ENCODE results near the gene PABPN1. TPM values are rescaled to one million over a fixed set of nuclear protein-coding genes. Genes with fewer than 3 reads are reported as not detected.

The PABPN1 gene
- total and polyA plus RNA-seq, 9 of the 15 experiments (the other 6 are each of a cell fraction or from before 2014, with no cell fraction given): 32.6 to 388 (median 178) TPM

DNA sequence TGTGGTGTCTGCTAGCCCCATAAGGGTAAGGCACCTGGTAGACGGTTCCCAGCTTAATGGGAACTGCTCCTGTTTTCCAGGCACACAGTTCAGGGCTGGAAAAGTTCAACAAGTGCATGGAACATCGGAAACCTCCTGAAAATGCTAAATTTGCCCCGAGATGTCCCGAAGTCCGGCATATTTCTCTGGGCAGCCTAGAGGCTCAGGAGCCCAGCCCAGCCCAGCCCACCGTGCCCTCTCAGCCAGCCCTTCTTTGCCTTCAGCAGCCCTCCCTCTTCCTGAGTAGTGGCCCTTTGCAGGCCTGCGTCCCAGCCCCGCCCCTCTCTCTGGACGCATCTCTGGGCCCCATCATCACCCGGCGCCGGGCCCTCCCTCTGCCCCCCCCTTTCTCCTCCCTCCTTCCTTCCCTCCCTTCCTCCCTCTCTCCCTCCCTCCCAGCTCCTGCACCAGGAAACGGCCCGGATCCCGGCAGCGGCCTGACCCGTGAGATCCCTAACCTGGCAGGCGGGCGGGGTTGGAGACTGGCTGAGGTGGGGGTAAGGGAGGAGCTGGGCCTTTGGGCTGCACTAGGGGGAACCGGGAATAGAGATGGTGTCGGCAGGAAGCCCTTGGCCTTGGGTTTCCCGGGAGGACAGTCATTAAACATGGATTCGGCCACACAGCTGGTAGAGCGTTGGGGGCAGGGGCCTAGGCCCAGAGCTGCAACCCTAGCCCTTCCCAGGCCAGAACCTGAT lies 14.7 kb upstream of the PABPN1 start, which contains the start of gene BCL2L2 (continued):
- TF ChIP-seq TSHZ1 (CRISPR knock-in tag; IDR thresholded peaks at IDR 0.05) (no peak), ZNF644 (tag; IDR thresholded peaks at IDR 0.05; ENCODE audit: low read depth) (no peak), KAT8 (IDR thresholded peaks at IDR 0.05; ENCODE audit: low read depth) (no peak), ZBTB17 (CRISPR knock-in tag; IDR thresholded peaks at IDR 0.05) (peak; percentile 9), CTBP1 (IDR thresholded peaks at IDR 0.05; ENCODE audit: borderline replicate concordance) (peak; percentile 55), PYGO2 (tag; IDR thresholded peaks at IDR 0.05) (no peak), MITF (IDR thresholded peaks at IDR 0.05) (no peak), SIRT6 (IDR thresholded peaks at IDR 0.05; ENCODE audit: low read depth, low read length) (no peak)
- TF ChIP-seq, protein P1, sequence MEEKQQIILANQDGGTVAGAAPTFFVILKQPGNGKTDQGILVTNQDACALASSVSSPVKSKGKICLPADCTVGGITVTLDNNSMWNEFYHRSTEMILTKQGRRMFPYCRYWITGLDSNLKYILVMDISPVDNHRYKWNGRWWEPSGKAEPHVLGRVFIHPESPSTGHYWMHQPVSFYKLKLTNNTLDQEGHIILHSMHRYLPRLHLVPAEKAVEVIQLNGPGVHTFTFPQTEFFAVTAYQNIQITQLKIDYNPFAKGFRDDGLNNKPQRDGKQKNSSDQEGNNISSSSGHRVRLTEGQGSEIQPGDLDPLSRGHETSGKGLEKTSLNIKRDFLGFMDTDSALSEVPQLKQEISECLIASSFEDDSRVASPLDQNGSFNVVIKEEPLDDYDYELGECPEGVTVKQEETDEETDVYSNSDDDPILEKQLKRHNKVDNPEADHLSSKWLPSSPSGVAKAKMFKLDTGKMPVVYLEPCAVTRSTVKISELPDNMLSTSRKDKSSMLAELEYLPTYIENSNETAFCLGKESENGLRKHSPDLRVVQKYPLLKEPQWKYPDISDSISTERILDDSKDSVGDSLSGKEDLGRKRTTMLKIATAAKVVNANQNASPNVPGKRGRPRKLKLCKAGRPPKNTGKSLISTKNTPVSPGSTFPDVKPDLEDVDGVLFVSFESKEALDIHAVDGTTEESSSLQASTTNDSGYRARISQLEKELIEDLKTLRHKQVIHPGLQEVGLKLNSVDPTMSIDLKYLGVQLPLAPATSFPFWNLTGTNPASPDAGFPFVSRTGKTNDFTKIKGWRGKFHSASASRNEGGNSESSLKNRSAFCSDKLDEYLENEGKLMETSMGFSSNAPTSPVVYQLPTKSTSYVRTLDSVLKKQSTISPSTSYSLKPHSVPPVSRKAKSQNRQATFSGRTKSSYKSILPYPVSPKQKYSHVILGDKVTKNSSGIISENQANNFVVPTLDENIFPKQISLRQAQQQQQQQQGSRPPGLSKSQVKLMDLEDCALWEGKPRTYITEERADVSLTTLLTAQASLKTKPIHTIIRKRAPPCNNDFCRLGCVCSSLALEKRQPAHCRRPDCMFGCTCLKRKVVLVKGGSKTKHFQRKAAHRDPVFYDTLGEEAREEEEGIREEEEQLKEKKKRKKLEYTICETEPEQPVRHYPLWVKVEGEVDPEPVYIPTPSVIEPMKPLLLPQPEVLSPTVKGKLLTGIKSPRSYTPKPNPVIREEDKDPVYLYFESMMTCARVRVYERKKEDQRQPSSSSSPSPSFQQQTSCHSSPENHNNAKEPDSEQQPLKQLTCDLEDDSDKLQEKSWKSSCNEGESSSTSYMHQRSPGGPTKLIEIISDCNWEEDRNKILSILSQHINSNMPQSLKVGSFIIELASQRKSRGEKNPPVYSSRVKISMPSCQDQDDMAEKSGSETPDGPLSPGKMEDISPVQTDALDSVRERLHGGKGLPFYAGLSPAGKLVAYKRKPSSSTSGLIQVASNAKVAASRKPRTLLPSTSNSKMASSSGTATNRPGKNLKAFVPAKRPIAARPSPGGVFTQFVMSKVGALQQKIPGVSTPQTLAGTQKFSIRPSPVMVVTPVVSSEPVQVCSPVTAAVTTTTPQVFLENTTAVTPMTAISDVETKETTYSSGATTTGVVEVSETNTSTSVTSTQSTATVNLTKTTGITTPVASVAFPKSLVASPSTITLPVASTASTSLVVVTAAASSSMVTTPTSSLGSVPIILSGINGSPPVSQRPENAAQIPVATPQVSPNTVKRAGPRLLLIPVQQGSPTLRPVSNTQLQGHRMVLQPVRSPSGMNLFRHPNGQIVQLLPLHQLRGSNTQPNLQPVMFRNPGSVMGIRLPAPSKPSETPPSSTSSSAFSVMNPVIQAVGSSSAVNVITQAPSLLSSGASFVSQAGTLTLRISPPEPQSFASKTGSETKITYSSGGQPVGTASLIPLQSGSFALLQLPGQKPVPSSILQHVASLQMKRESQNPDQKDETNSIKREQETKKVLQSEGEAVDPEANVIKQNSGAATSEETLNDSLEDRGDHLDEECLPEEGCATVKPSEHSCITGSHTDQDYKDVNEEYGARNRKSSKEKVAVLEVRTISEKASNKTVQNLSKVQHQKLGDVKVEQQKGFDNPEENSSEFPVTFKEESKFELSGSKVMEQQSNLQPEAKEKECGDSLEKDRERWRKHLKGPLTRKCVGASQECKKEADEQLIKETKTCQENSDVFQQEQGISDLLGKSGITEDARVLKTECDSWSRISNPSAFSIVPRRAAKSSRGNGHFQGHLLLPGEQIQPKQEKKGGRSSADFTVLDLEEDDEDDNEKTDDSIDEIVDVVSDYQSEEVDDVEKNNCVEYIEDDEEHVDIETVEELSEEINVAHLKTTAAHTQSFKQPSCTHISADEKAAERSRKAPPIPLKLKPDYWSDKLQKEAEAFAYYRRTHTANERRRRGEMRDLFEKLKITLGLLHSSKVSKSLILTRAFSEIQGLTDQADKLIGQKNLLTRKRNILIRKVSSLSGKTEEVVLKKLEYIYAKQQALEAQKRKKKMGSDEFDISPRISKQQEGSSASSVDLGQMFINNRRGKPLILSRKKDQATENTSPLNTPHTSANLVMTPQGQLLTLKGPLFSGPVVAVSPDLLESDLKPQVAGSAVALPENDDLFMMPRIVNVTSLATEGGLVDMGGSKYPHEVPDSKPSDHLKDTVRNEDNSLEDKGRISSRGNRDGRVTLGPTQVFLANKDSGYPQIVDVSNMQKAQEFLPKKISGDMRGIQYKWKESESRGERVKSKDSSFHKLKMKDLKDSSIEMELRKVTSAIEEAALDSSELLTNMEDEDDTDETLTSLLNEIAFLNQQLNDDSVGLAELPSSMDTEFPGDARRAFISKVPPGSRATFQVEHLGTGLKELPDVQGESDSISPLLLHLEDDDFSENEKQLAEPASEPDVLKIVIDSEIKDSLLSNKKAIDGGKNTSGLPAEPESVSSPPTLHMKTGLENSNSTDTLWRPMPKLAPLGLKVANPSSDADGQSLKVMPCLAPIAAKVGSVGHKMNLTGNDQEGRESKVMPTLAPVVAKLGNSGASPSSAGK (IDR thresholded peaks at IDR 0.05): no peak
- TF ChIP-seq, protein P2, sequence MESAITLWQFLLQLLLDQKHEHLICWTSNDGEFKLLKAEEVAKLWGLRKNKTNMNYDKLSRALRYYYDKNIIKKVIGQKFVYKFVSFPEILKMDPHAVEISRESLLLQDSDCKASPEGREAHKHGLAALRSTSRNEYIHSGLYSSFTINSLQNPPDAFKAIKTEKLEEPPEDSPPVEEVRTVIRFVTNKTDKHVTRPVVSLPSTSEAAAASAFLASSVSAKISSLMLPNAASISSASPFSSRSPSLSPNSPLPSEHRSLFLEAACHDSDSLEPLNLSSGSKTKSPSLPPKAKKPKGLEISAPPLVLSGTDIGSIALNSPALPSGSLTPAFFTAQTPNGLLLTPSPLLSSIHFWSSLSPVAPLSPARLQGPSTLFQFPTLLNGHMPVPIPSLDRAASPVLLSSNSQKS (CRISPR knock-in tag; IDR thresholded peaks at IDR 0.05): no peak

All from K562 (cell line).